Activated T-cell treated with anti-CD3 and anti-CD28 coated beads, Interleukin-2, amount 50 U/mL, for 4 hours (primary cell): Measurements from ENCODE around the gene AKT3. TPM values are rescaled to one million over a fixed set of nuclear protein-coding genes. Genes with fewer than 3 reads are reported as not detected.

Experiments used
- ATAC-seq, 2 donors: fragments of 200-7000 bp; cut with Tn5 transposase; one replicate each; pipeline ENCODE4 v1.10.0; 2021
- DNase-seq: peaks from one replicate; pipeline ENCODE4 v3.0.0-alpha.2; 2020
- H3K27me3 Mint-ChIP-seq: one replicate; pipeline ENCODE4 v1.8.0; 2021; ENCODE audit warnings: low read depth, mixed read lengths
- H3K36me3 Mint-ChIP-seq: one replicate; pipeline ENCODE4 v1.8.0; 2022; ENCODE audit warnings: mixed read lengths; ENCODE audit not compliant: insufficient read depth
- H3K4me1 Mint-ChIP-seq: one replicate; pipeline ENCODE4 v1.8.0; 2021; ENCODE audit warnings: low read depth, mixed read lengths
- H3K4me3 Mint-ChIP-seq: one replicate; pipeline ENCODE4 v1.8.0; 2021; ENCODE audit warnings: mild to moderate bottlenecking, moderate library complexity, mixed read lengths
- H3K9me3 Mint-ChIP-seq: one replicate; pipeline ENCODE4 v1.8.0; 2021; ENCODE audit warnings: mixed read lengths
- total RNA-seq, 3 donors: library from RNA; stranded (reverse); gene quantifications; one replicate each; pipeline ENCODE4 v1.2.1, GENCODE V29; 2021

AKT3 gene
- total RNA-seq, 3 donors from 2014 or later = 17.9 to 19.1 (median 18.3) TPM

- no peaks in the 10 kb centered on the region for H3K9me3 Mint-ChIP-seq
- H3K36me3 Mint-ChIP-seq = peaks cover 11% of the 10 kb centered on the region
- peaks cover 9% of the 10 kb centered on the region for H3K4me1 Mint-ChIP-seq
- no peaks in the 10 kb centered on the region for H3K27me3 Mint-ChIP-seq
- no peak for DNase-seq
- H3K4me3 Mint-ChIP-seq = no peak overlapping the region
- no peak for ATAC-seq
These were observed 375.1 kb downstream of the AKT3 start for GRCh38 chr1:243474906-243475305.

GRCh38 chr1:243474136-243474881, 375.7 kb downstream of the AKT3 start:
- DNase-seq (no peak), ATAC-seq (no peak)
- Mint-ChIP-seq H3K27me3 (no peaks in the 10 kb centered on the region), H3K4me1 (peaks cover 9% of the 10 kb centered on the region), H3K9me3 (no peaks in the 10 kb centered on the region), H3K4me3 (no peak overlapping the region), H3K36me3 (peaks cover 11% of the 10 kb centered on the region)

- H3K4me3 Mint-ChIP-seq = peak overlapping the region; percentile 75
- peaks cover 11% of the 10 kb centered on the region for H3K36me3 Mint-ChIP-seq
- H3K4me1 Mint-ChIP-seq = peaks cover 9% of the 10 kb centered on the region
- ATAC-seq = no peak
- no peak for DNase-seq
- no peaks in the 10 kb centered on the region for H3K27me3 Mint-ChIP-seq
- H3K9me3 Mint-ChIP-seq = no peaks in the 10 kb centered on the region
These were observed 376.6 kb downstream of the AKT3 start for GRCh38 chr1:243473227-243474135.

GRCh38 chr1:243471754-243472745, 378.0 kb downstream of the AKT3 start:
- Mint-ChIP-seq H3K36me3 (peaks cover 11% of the 10 kb centered on the region), H3K27me3 (no peaks in the 10 kb centered on the region), H3K4me3 (no peak overlapping the region), H3K4me1 (peaks cover 9% of the 10 kb centered on the region), H3K9me3 (no peaks in the 10 kb centered on the region)
- DNase-seq (no peak), ATAC-seq (no peak)

GRCh38 chr1:243471026-243471685, 378.9 kb downstream of the AKT3 start:
- no peak for ATAC-seq
- Mint-ChIP-seq H3K27me3 (no peaks in the 10 kb centered on the region), H3K4me3 (no peak overlapping the region), H3K36me3 (peaks cover 7% of the 10 kb centered on the region), H3K4me1 (peaks cover 9% of the 10 kb centered on the region), H3K9me3 (no peaks in the 10 kb centered on the region)
- DNase-seq = no peak

- ATAC-seq (no peak), DNase-seq (no peak)
- Mint-ChIP-seq H3K27me3 (no peaks in the 10 kb centered on the region), H3K4me3 (no peak overlapping the region), H3K9me3 (no peaks in the 10 kb centered on the region), H3K36me3 (peaks cover 5% of the 10 kb centered on the region), H3K4me1 (peaks cover 9% of the 10 kb centered on the region)
These were observed 379.5 kb downstream of the AKT3 start for GRCh38 chr1:243470502-243470901.

- no peak for DNase-seq
- H3K27me3 Mint-ChIP-seq = no peaks in the 10 kb centered on the region
- no peaks in the 10 kb centered on the region for H3K9me3 Mint-ChIP-seq
- H3K36me3 Mint-ChIP-seq = peaks cover 2% of the 10 kb centered on the region
- no peak for ATAC-seq
- no peak overlapping the region for H3K4me3 Mint-ChIP-seq
- H3K4me1 Mint-ChIP-seq = peaks cover 9% of the 10 kb centered on the region
These were observed 380.5 kb downstream of the AKT3 start for GRCh38 chr1:243469497-243469896.

GRCh38 chr1:243465738-243466137, 384.3 kb downstream of the AKT3 start:
- H3K4me3 Mint-ChIP-seq = no peak overlapping the region
- no peak for DNase-seq
- no peaks in the 10 kb centered on the region for H3K9me3 Mint-ChIP-seq
- H3K27me3 Mint-ChIP-seq = no peaks in the 10 kb centered on the region
- H3K4me1 Mint-ChIP-seq = no peaks in the 10 kb centered on the region
- H3K36me3 Mint-ChIP-seq = peaks cover 8% of the 10 kb centered on the region
- no peak for ATAC-seq

- DNase-seq (no peak), ATAC-seq (no peak)
- no peaks in the 10 kb centered on the region for H3K9me3 Mint-ChIP-seq
- H3K4me1 Mint-ChIP-seq = no peaks in the 10 kb centered on the region
- H3K36me3 Mint-ChIP-seq = peaks cover 9% of the 10 kb centered on the region
- no peaks in the 10 kb centered on the region for H3K27me3 Mint-ChIP-seq
- H3K4me3 Mint-ChIP-seq = no peak overlapping the region
These were observed 385.0 kb downstream of the AKT3 start for GRCh38 chr1:243465081-243465480.

- Mint-ChIP-seq H3K36me3 (peaks cover 12% of the 10 kb centered on the region), H3K9me3 (no peaks in the 10 kb centered on the region), H3K4me3 (no peak overlapping the region), H3K4me1 (no peaks in the 10 kb centered on the region), H3K27me3 (no peaks in the 10 kb centered on the region)
- DNase-seq (no peak), ATAC-seq (no peak)
These were observed 386.9 kb downstream of the AKT3 start for GRCh38 chr1:243462929-243463697.

GRCh38 chr1:243461700-243462099, 388.3 kb downstream of the AKT3 start:
- Mint-ChIP-seq H3K36me3 (peaks cover 13% of the 10 kb centered on the region), H3K9me3 (no peaks in the 10 kb centered on the region), H3K4me1 (no peaks in the 10 kb centered on the region)

GRCh38 chr1:243459059-243459458, 391.0 kb downstream of the AKT3 start:
- Mint-ChIP-seq H3K27me3 (no peaks in the 10 kb centered on the region), H3K4me3 (no peak overlapping the region), H3K4me1 (no peaks in the 10 kb centered on the region), H3K9me3 (no peaks in the 10 kb centered on the region), H3K36me3 (peaks cover 16% of the 10 kb centered on the region)
- no peak for ATAC-seq
- DNase-seq = no peak

More at GRCh38 chr1:243461700-243462099, 388.3 kb downstream of the AKT3 start:
- DNase-seq (no peak), ATAC-seq (no peak)
- Mint-ChIP-seq H3K4me3 (no peak overlapping the region), H3K27me3 (no peaks in the 10 kb centered on the region)
